Measurements from ENCODE around the gene CORO1C.

The CORO1C gene

DNA sequence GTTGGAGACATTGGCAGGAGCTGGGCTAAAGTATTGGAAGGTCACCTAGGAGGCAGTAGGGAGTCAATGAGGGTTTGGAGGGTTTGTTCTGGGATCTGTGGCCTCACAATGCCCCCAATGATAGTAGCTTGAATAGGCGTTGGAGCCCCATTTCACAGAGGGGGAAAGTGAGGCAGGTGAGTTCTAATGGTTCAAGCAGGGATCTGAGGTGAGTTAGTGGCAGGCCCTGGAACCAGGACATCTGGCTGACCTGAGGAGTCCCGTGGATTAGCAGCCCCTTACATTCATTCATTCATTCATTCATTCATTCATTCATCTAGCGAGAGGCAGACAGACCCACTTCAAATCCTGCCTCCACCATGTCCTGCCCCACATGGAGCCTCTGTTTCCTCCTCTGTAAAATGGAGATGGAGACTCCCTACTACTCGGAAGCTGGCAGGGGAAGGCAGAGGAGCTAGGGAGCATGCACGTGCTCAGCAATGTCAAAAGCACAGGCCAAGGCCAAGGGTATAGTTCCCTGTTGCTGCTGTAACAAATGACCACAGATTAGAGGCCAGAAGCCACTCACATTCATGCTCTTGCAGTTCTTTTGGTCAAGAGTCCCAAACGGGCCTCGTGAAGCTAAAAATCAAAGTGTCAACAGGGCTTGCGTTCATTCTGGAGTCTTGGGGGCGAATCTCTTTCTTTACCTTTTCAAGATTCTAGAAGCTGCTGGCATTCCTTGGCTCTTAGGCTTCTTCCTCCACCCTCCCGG is 131.2 kb downstream of the CORO1C start:
- H3K4me1 ChIP-seq (ENCODE audit: insufficient read depth, low read length) = no peaks in the 10 kb centered on the region
- ATAC-seq (ENCODE audit: insufficient read depth, low read depth) = no peak
- no peak for DNase-seq

DNA sequence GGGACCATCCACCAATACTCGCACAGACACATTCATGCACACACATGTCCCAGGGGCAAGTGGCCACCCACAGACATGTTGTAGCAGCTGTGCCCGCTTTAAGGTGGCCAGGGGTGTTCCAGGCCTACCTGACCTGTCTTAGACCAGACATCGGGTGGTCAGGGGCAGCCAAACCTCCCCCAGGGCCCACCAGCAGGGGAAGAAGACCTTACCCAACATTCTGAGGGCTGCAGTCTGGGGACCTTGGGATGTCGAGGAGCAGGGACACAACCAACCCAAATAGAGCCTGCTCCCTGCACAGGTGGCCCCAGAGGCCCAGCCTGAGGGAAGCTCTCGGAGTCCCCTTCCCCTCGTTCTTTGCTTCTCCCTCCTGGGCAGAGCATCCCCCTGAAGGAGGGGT is 131.8 kb downstream of the CORO1C start:
- no peak for DNase-seq

More for the DNA sequence above, 131.2 kb downstream of the CORO1C start:
- H3K9ac ChIP-seq (ENCODE audit: low read depth, low read length) = no peak overlapping the region
- no peaks in the 10 kb centered on the region for H3K36me3 ChIP-seq (ENCODE audit: insufficient read depth, low read length)
- no peaks in the 10 kb centered on the region for H3K9me3 ChIP-seq (ENCODE audit: insufficient read depth, low read length, severe bottlenecking)
- no peak for TF ChIP-seq EZH2 (IDR thresholded peaks at IDR 0.05; ENCODE audit: borderline replicate concordance, low read depth, low read length, severe bottlenecking)
- TF ChIP-seq, protein P1, sequence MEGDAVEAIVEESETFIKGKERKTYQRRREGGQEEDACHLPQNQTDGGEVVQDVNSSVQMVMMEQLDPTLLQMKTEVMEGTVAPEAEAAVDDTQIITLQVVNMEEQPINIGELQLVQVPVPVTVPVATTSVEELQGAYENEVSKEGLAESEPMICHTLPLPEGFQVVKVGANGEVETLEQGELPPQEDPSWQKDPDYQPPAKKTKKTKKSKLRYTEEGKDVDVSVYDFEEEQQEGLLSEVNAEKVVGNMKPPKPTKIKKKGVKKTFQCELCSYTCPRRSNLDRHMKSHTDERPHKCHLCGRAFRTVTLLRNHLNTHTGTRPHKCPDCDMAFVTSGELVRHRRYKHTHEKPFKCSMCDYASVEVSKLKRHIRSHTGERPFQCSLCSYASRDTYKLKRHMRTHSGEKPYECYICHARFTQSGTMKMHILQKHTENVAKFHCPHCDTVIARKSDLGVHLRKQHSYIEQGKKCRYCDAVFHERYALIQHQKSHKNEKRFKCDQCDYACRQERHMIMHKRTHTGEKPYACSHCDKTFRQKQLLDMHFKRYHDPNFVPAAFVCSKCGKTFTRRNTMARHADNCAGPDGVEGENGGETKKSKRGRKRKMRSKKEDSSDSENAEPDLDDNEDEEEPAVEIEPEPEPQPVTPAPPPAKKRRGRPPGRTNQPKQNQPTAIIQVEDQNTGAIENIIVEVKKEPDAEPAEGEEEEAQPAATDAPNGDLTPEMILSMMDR (IDR thresholded peaks at IDR 0.05; ENCODE audit: borderline replicate concordance, extremely low read depth, low read length, poor library complexity, severe bottlenecking) = no peak
- no peaks in the 10 kb centered on the region for H3K79me2 ChIP-seq (ENCODE audit: insufficient read depth, low read length)
- no peaks in the 10 kb centered on the region for H3K27me3 ChIP-seq (ENCODE audit: insufficient read depth, low read length, poor library complexity)
- H3K4me3 ChIP-seq (ENCODE audit: low read depth in 1 of 2, low read length in 2 of 2) = no peak overlapping the region
- no peaks in the 10 kb centered on the region for H4K20me1 ChIP-seq (ENCODE audit: insufficient read depth, low read length)
- H3K27ac ChIP-seq (ENCODE audit: low read length) = no peak overlapping the region
- H3K4me2 ChIP-seq (ENCODE audit: insufficient read depth, low read length) = no peak overlapping the region
- no peak overlapping the region for H2AFZ ChIP-seq (ENCODE audit: low read depth, low read length)

DNA sequence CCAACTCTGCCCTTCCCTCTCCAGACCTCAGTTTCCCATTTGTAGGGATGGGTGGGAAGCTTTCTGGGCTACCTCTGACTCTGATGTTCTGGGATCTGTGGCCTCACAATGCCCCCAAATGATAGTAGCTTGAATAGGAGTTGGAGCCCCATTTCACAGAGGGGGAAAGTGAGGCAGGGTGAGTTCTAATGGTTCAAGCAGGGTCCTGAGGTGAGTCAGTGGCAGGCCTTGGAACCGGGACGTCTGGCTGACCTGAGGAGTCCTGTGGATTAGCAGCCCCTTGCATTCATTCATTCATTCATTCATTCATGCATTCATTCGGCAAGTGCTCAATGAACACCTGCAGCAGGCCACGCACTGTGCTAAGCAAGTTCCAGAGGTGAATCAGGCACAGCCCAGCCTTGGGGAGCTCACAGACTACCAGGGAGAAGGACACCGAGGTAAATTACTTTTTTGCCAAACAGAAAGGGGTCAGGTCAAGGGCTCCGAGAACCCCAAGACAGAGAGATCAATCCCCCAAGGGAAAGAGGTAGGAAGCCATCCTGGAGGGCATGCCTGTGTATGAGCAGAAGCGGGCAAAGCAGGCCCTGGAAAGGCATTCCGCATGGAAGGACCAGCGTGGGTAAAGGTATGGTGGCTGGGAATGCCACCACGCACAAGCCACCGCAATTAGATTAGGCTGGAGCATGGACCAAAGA is 132.6 kb downstream of the CORO1C start:
- H3K4me2 ChIP-seq (ENCODE audit: insufficient read depth, low read length) = no peak overlapping the region
- H3K27me3 ChIP-seq (ENCODE audit: insufficient read depth, low read length, poor library complexity) = no peaks in the 10 kb centered on the region
- H3K9me3 ChIP-seq (ENCODE audit: insufficient read depth, low read length, severe bottlenecking) = no peaks in the 10 kb centered on the region
- no peak overlapping the region for H3K9ac ChIP-seq (ENCODE audit: low read depth, low read length)
- H3K27ac ChIP-seq (ENCODE audit: low read length) = no peak overlapping the region
- TF ChIP-seq, protein P1 (IDR thresholded peaks at IDR 0.05; ENCODE audit: borderline replicate concordance, extremely low read depth, low read length, poor library complexity, severe bottlenecking) = no peak
- no peak for TF ChIP-seq EZH2 (IDR thresholded peaks at IDR 0.05; ENCODE audit: borderline replicate concordance, low read depth, low read length, severe bottlenecking)
- H2AFZ ChIP-seq (ENCODE audit: low read depth, low read length) = no peak overlapping the region
- DNase-seq (no peak), ATAC-seq (ENCODE audit: insufficient read depth, low read depth) (no peak)
- H3K79me2 ChIP-seq (ENCODE audit: insufficient read depth, low read length) = no peaks in the 10 kb centered on the region
- no peaks in the 10 kb centered on the region for H3K4me1 ChIP-seq (ENCODE audit: insufficient read depth, low read length)
- H3K4me3 ChIP-seq (ENCODE audit: low read depth in 1 of 2, low read length in 2 of 2) = no peak overlapping the region
- H4K20me1 ChIP-seq (ENCODE audit: insufficient read depth, low read length) = no peaks in the 10 kb centered on the region
- H3K36me3 ChIP-seq (ENCODE audit: insufficient read depth, low read length) = no peaks in the 10 kb centered on the region

More for the DNA sequence above, 131.8 kb downstream of the CORO1C start:
- Histone ChIP-seq H3K4me2 (ENCODE audit: insufficient read depth, low read length) (no peak overlapping the region), H3K9me3 (ENCODE audit: insufficient read depth, low read length, severe bottlenecking) (no peaks in the 10 kb centered on the region), H3K9ac (ENCODE audit: low read depth, low read length) (no peak overlapping the region), H3K36me3 (ENCODE audit: insufficient read depth, low read length) (no peaks in the 10 kb centered on the region), H3K4me3 (ENCODE audit: low read depth in 1 of 2, low read length in 2 of 2) (no peak overlapping the region), H3K4me1 (ENCODE audit: insufficient read depth, low read length) (no peaks in the 10 kb centered on the region), H3K79me2 (ENCODE audit: insufficient read depth, low read length) (no peaks in the 10 kb centered on the region), H3K27me3 (ENCODE audit: insufficient read depth, low read length, poor library complexity) (no peaks in the 10 kb centered on the region), H4K20me1 (ENCODE audit: insufficient read depth, low read length) (no peaks in the 10 kb centered on the region), H3K27ac (ENCODE audit: low read length) (no peak overlapping the region), H2AFZ (ENCODE audit: low read depth, low read length) (no peak overlapping the region)
- TF ChIP-seq, protein P1 (IDR thresholded peaks at IDR 0.05; ENCODE audit: borderline replicate concordance, extremely low read depth, low read length, poor library complexity, severe bottlenecking) = no peak
- no peak for TF ChIP-seq EZH2 (IDR thresholded peaks at IDR 0.05; ENCODE audit: borderline replicate concordance, low read depth, low read length, severe bottlenecking)
- no peak for ATAC-seq (ENCODE audit: insufficient read depth, low read depth)

Data from DND-41 (cell line).